Thoracic aorta (tissue), 2 donors: ENCODE measurements around the gene DNAAF5. TPM values are rescaled to one million over a fixed set of nuclear protein-coding genes. Genes with fewer than 3 reads are reported as not detected.

Experiments used
- ATAC-seq: fragments of 150-250 bp; one replicate; pipeline ENCODE4 v1.8.0; 2017; ENCODE audit warnings: low read depth; ENCODE audit not compliant: insufficient number of reproducible peaks, low FRiP score
- DNase-seq: peaks from one replicate; pipeline ENCODE4 v3.0.0-alpha.2; 2020; ENCODE audit warnings: low spot score
- H3K27ac ChIP-seq, 2 donors: fragments of 200-600 bp; sonication (generic); 1 replicate in 1 of 2; 2 replicates in 1 of 2; pipeline ENCODE4 v1.5.1; 2016; ENCODE audit warnings: mild to moderate bottlenecking in 2 of 2, moderate library complexity in 2 of 2
- H3K27me3 ChIP-seq: fragments of 200-600 bp; sonication (generic); replicated peaks from 2 replicates; pipeline ENCODE4 v1.6.0; 2016; ENCODE audit warnings: mild to moderate bottlenecking; ENCODE audit not compliant: insufficient read depth
- H3K36me3 ChIP-seq: fragments of 200-600 bp; sonication (generic); one replicate; pipeline ENCODE4 v1.5.1; 2016
- H3K4me1 ChIP-seq, 2 donors: fragments of 200-600 bp; sonication (generic); 1 replicate in 1 of 2; 2 replicates in 1 of 2; pipeline versions ENCODE4 v1.5.1 to v1.6.0; 2016; ENCODE audit warnings: low read depth in 2 of 2, mild to moderate bottlenecking in 1 of 2; ENCODE audit not compliant: control insufficient read depth in 1 of 2
- H3K4me3 ChIP-seq: fragments of 200-600 bp; sonication (generic); 2 replicates; pipeline ENCODE4 v1.5.1; 2016; ENCODE audit warnings: mild to moderate bottlenecking
- H3K9me3 ChIP-seq: fragments of 200-600 bp; sonication (generic); 2 replicates; pipeline ENCODE4 v1.5.1; 2016
- CTCF ChIP-seq: fragments of 200-600 bp; sonication (generic); IDR thresholded peaks from one replicate; pipeline ENCODE4 v1.5.1; 2019; ENCODE audit warnings: antibody characterized with exemption
- total RNA-seq, 2 donors: library from RNA; depleted of rRNA; stranded (reverse); fragments of >200 nt; gene quantifications; one replicate each; pipeline versions ENCODE4 v1.1.0 to v1.2.3, GENCODE V29; 2016

The DNAAF5 gene
- total RNA-seq, 2 donors from 2014 or later = 16.7 to 23.4 TPM

GRCh38 chr7:835021-835420, 108.5 kb downstream of the DNAAF5 start:
- Histone ChIP-seq H3K27me3 (no peaks in the 10 kb centered on the region), H3K4me3 (no peak overlapping the region), H3K9me3 (no peaks in the 10 kb centered on the region), H3K27ac (peak overlapping the region; percentile 82 to 95), H3K4me1 (peaks cover 43 to 81% of the 10 kb centered on the region in 2 donors), H3K36me3 (peaks cover 9% of the 10 kb centered on the region)
- DNase-seq = no peak
- no peak for TF ChIP-seq CTCF
- no peak for ATAC-seq

GRCh38 chr7:835485-836401, 109.2 kb downstream of the DNAAF5 start:
- Histone ChIP-seq H3K9me3 (no peaks in the 10 kb centered on the region), H3K4me1 (peaks cover 36 to 74% of the 10 kb centered on the region in 2 donors), H3K27ac (peak overlapping the region; percentile 82 to 95), H3K27me3 (no peaks in the 10 kb centered on the region), H3K4me3 (no peak overlapping the region), H3K36me3 (peaks cover 14% of the 10 kb centered on the region)
- ATAC-seq (no peak), DNase-seq (no peak)
- TF ChIP-seq CTCF = no peak

Other genes with a start within 250 kb of the DNAAF5 start
- gene PDGFA, start 206.9 kb upstream of the DNAAF5 start, total RNA-seq = 100 to 1,000 TPM; 175 to 219 TPM
- gene PRKAR1B, start 582 bp downstream of the DNAAF5 start, total RNA-seq = 10 to 100 TPM; 15.6 to 18.4 TPM
- gene SUN1, start 105.8 kb downstream of the DNAAF5 start, total RNA-seq = 100 to 1,000 TPM; 205 to 319 TPM
- 10 to 100 TPM; 26.9 to 28.4 TPM for gene GET4, start 149.9 kb downstream of the DNAAF5 start, total RNA-seq
- 10 to 100 TPM; 24.5 to 24.6 TPM for gene ADAP1, start 228.0 kb downstream of the DNAAF5 start, total RNA-seq
- 10 to 100 TPM in 1 of 2 donors, 1 to 10 TPM in 1; 7.2 to 18.1 TPM for gene COX19, start 248.8 kb downstream of the DNAAF5 start, total RNA-seq